Peyer's patch (tissue), 4 donors: Measurements from ENCODE around the gene AGPAT2.

Source experiments
- CTCF ChIP-seq, 6 experiments: fragments of 450-650 bp in 4 of 6; fragments of 200-600 bp in 2 of 6; sonication (generic) in 1 of 6; IDR thresholded peaks; one replicate each; pipeline ENCODE4 v1.5.1; 2017 to 2019; ENCODE audit warnings: antibody characterized with exemption in 6 of 6, mild to moderate bottlenecking in 3 of 6, moderate library complexity in 1 of 6
- POLR2A ChIP-seq, 2 donors: fragments of 450-650 bp; IDR thresholded peaks; one replicate each; pipeline ENCODE4 v1.5.1; 2017; ENCODE audit warnings: antibody characterized with exemption in 2 of 2, mild to moderate bottlenecking in 2 of 2, moderate library complexity in 2 of 2

DNA sequence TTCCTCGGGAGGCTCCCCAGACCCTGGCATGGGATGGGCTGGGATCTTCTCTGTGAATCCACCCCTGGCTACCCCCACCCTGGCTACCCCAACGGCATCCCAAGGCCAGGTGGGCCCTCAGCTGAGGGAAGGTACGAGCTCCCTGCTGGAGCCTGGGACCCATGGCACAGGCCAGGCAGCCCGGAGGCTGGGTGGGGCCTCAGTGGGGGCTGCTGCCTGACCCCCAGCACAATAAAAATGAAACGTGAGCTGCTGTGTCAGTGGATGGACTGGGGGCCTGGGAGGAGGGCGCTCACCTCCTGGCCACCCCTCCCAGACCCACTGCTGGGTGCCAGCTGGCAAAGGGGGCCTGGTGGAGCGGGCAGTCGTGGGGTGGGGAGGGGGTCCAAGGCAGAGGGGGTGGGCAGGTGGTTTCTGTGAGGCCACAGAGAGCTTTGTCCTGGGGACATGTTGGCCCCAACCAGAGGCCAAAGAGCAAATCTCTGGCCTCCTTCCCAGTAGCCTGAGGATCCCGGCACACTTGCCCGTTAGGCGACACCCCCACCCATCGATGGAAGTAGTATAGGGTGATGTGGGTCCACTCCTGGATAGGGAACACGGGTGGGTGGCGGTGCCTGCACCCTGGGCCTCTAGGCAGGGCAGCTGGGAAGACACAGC is 14.7 kb downstream of the AGPAT2 start:
- no peak for TF ChIP-seq POLR2A (IDR thresholded peaks at IDR 0.05)
- TF ChIP-seq CTCF (IDR thresholded peaks at IDR 0.05): no peak
